SK-N-SH (cell line): Measurements from ENCODE around the gene P2RY14. TPM values are rescaled to one million over a fixed set of nuclear protein-coding genes. Genes with fewer than 3 reads are reported as not detected.

Source experiments
- CTCF ChIA-PET: fragments of 300-600, 350-600 bp; formaldehyde crosslinking; extraction: SDS; loops from one replicate; lab custom pipeline; 2021; lab: Yijun Ruan, JAX
- POLR2A ChIA-PET: fragments of 350-600 bp; sonication (Branson Sonifier 250); formaldehyde crosslinking; extraction: SDS; loops from one replicate; lab custom pipeline; 2020; ENCODE audit warnings: antibody characterized with exemption, inconsistent platforms; lab: Yijun Ruan, JAX
- DNase-seq: peaks from one replicate; pipeline ENCODE4 v3.0.0; 2012
- H2AFZ ChIP-seq: fragments of 200-600 bp; sonication (generic); 2 replicates; pipeline ENCODE4 v1.8.1; 2016; ENCODE audit warnings: antibody characterized with exemption, mild to moderate bottlenecking, low read depth
- H3F3A ChIP-seq: fragments of 200-600 bp; sonication (generic); replicated peaks from 2 replicates; pipeline ENCODE3; 2016; ENCODE audit warnings: antibody characterized with exemption, mild to moderate bottlenecking; ENCODE audit not compliant: insufficient read depth
- H3K27ac ChIP-seq, 2 experiments: fragments of 200-500 bp in 1 of 2; fragments of 200-600 bp in 1 of 2; sonication (Bioruptor generic) in 1 of 2; sonication (generic), shearing (Covaris generic) in 1 of 2; 2 replicates each; pipeline versions ENCODE4 v1.5.1 to v1.6.1; 2014 to 2016; ENCODE audit warnings: low read depth in 2 of 2, inconsistent platforms in 1 of 2, low read length in 1 of 2, mild to moderate bottlenecking in 1 of 2, mixed read lengths in 1 of 2
- H3K27me3 ChIP-seq: fragments of 200-600 bp; sonication (generic), shearing (Covaris generic); 2 replicates; pipeline ENCODE4 v1.6.1; 2016; ENCODE audit warnings: mixed run types; ENCODE audit not compliant: insufficient read depth
- H3K36me3 ChIP-seq, 2 experiments: fragments of 200-500 bp in 1 of 2; fragments of 200-600 bp in 1 of 2; sonication (Bioruptor generic) in 1 of 2; sonication (generic) in 1 of 2; replicated peaks in 1 of 2; 2 replicates each; pipeline versions ENCODE3 to v1.5.1; 2014 to 2016; ENCODE audit warnings: low read length in 1 of 2, mild to moderate bottlenecking in 1 of 2; ENCODE audit not compliant: insufficient read depth in 2 of 2, control insufficient read depth in 1 of 2
- H3K4me1 ChIP-seq, 2 experiments: fragments of 200-500 bp in 1 of 2; fragments of 200-600 bp in 1 of 2; sonication (Bioruptor generic) in 1 of 2; sonication (generic), shearing (Covaris generic) in 1 of 2; 2 replicates each; pipeline versions ENCODE4 v1.5.1 to v1.6.1; 2014 to 2016; ENCODE audit warnings: low read depth in 1 of 2, low read length in 1 of 2, mixed run types in 1 of 2; ENCODE audit not compliant: insufficient read depth in 2 of 2, control insufficient read depth in 1 of 2
- H3K4me2 ChIP-seq: fragments of 200-600 bp; sonication (generic), shearing (Covaris generic); 2 replicates; pipeline ENCODE4 v1.6.1; 2017; ENCODE audit warnings: mixed run types
- H3K4me3 ChIP-seq, 2 experiments: fragments of 200-500 bp in 1 of 2; fragments of 200-600 bp in 1 of 2; sonication (Bioruptor generic) in 1 of 2; sonication (generic), shearing (Covaris generic) in 1 of 2; 2 replicates each; pipeline versions ENCODE4 v1.5.1 to v1.8.1; 2014 to 2016; ENCODE audit warnings: low read depth in 2 of 2, inconsistent platforms in 1 of 2, low read length in 1 of 2, mild to moderate bottlenecking in 1 of 2, mixed read lengths in 1 of 2, moderate library complexity in 1 of 2
- H3K79me2 ChIP-seq: fragments of 200-600 bp; sonication (generic); 2 replicates; pipeline ENCODE4 v1.8.1; 2017; ENCODE audit warnings: mild to moderate bottlenecking; ENCODE audit not compliant: insufficient read depth
- H3K9ac ChIP-seq: fragments of 200-600 bp; sonication (generic); 2 replicates; pipeline ENCODE4 v1.6.1; 2017; ENCODE audit warnings: mixed run types
- H3K9me2 ChIP-seq: fragments of 200-600 bp; sonication (generic); 2 replicates; pipeline ENCODE4 v1.6.1; 2017; ENCODE audit warnings: mixed run types
- H3K9me3 ChIP-seq: fragments of 200-600 bp; sonication (generic); 2 replicates; pipeline ENCODE4 v1.6.1; 2017; ENCODE audit warnings: mixed run types, mild to moderate bottlenecking, moderate library complexity
- H4K20me1 ChIP-seq: fragments of 200-600 bp; sonication (generic); 2 replicates; pipeline ENCODE4 v1.6.1; 2017; ENCODE audit warnings: mild to moderate bottlenecking, mixed run types; ENCODE audit not compliant: insufficient read depth
- CHD2 ChIP-seq: fragments of 150-350 bp; IDR thresholded peaks from 2 replicates; pipeline ENCODE4 v1.6.1; 2018; ENCODE audit warnings: low read length; ENCODE audit not compliant: partially characterized antibody
- ELF1 ChIP-seq: IDR thresholded peaks from 2 replicates; pipeline ENCODE4 v1.4.0; 2012
- EP300 ChIP-seq, 2 experiments: IDR thresholded peaks; 2 replicates each; pipeline versions ENCODE4 v1.4.0 to v1.6.1; 2012; ENCODE audit warnings: borderline replicate concordance in 1 of 2, low read depth in 1 of 2, low read length in 1 of 2
- EZH2phosphoT487 ChIP-seq: fragments of 200-600 bp; sonication (generic); IDR thresholded peaks from 2 replicates; pipeline ENCODE4 v1.6.1; 2017; ENCODE audit warnings: low read depth, mixed run types, mild to moderate bottlenecking, antibody characterized with exemption, moderate library complexity, borderline replicate concordance
- FOSL2 ChIP-seq: IDR thresholded peaks from 2 replicates; pipeline ENCODE4 v1.4.0; 2012; ENCODE audit warnings: low read depth, mild to moderate bottlenecking, moderate library complexity, borderline replicate concordance
- JUND ChIP-seq: IDR thresholded peaks from 2 replicates; pipeline ENCODE4 v1.4.0; 2012
- POLR2AphosphoS5 ChIP-seq: IDR thresholded peaks from 2 replicates; pipeline ENCODE4 v1.6.1; 2012; ENCODE audit warnings: low read depth, low read length
- RAD21 ChIP-seq: IDR thresholded peaks from 2 replicates; pipeline ENCODE4 v1.6.1; 2012; ENCODE audit warnings: mild to moderate bottlenecking, low read length
- RCOR1 ChIP-seq: fragments of 150-350 bp; IDR thresholded peaks from 2 replicates; pipeline ENCODE4 v1.6.1; 2017; ENCODE audit warnings: antibody characterized with exemption, low read length
- SMC3 ChIP-seq: IDR thresholded peaks from 2 replicates; pipeline ENCODE4 v1.6.1; 2012; ENCODE audit warnings: low read depth, low read length, improper control_type of control experiment
- TEAD4 ChIP-seq: IDR thresholded peaks from 2 replicates; pipeline ENCODE4 v1.4.0; 2012; ENCODE audit warnings: mild to moderate bottlenecking, borderline replicate concordance; ENCODE audit not compliant: insufficient read depth
- WGBS: methylation state at CpG from one replicate; pipeline ENCODE4 v1.1.6; 2017; ENCODE audit warnings: low lambda C conversion rate; 5-methylcytosine and 5-hydroxymethylcytosine counted together
- polyA plus RNA-seq, 3 experiments: library from polyadenylated mRNA; depleted of rRNA; stranded (reverse); fragments of >200 nt; gene quantifications; 2 replicates each; pipeline ENCODE4 v1.2.3, GENCODE V29; 2012
- TF ChIP-seq, protein P1 (sequence below): IDR thresholded peaks from 2 replicates; pipeline ENCODE4 v1.4.0; 2012; ENCODE audit warnings: low read depth, borderline replicate concordance
- TF ChIP-seq, protein P2 (sequence below): fragments of 200-600 bp; sonication (generic); IDR thresholded peaks from 2 replicates; pipeline ENCODE4 v1.6.1; 2017; ENCODE audit warnings: antibody characterized with exemption, mild to moderate bottlenecking, moderate library complexity

Gene P2RY14
- polyA plus RNA-seq, 1 of the 3 experiments (the other 2 are of a cell fraction) = not detected

DNA sequence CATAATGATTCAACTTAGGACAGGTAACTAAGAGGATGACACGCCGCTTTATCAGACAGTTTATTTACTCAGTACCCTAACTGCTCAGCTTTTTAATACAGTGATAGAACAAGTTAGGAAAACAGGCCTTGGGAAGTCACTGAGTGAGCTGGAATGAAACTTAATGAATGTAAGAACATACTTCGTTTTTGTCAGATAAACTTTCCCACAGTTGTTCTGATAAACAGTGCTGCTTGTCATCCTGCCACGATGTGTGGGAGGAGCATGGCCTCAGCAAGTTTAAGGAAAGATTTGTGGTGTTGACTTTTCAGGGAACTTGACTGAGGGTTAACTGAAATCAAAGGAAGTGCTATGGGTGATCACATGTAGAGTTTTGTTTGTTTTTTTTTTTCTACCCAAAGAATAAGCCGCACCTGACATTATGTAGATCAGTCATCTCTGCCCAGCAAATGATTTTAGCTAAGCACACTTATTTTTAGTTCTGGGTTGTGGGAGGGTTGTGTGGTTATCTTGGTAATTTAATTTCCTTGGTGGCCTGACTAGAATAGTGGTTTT, 5.6 kb upstream of the P2RY14 start:
- WGBS = 62% methylated on average over 5 of the region's 5 CpGs
- Histone ChIP-seq H3K79me2 (no peaks in the 10 kb centered on the region), H3K9me2 (no peaks in the 10 kb centered on the region), H3K27me3 (no peaks in the 10 kb centered on the region), H3K36me3 (no peaks in the 10 kb centered on the region), H4K20me1 (no peaks in the 10 kb centered on the region), H3K4me3 (no peak overlapping the region), H3K9ac (no peak overlapping the region)
- no peak for DNase-seq
- CTCF ChIA-PET = interaction anchor here (1.5 to 2.2 kb wide), 4 partner anchors 16 to 128 kb away, joined by 3 to 17 read pairs (median 8); no protein-coding TSS in a partner anchor
- TF ChIP-seq POLR2AphosphoS5 (no peak), EZH2phosphoT487 (no peak), RCOR1 (no peak), CHD2 (no peak), TEAD4 (no peak), EP300 (IDR thresholded peaks at IDR 0.05; ENCODE audit: borderline replicate concordance in 1 of 2, low read depth in 1 of 2, low read length in 1 of 2) (no peak), JUND (no peak)
- TF ChIP-seq, protein P1, sequence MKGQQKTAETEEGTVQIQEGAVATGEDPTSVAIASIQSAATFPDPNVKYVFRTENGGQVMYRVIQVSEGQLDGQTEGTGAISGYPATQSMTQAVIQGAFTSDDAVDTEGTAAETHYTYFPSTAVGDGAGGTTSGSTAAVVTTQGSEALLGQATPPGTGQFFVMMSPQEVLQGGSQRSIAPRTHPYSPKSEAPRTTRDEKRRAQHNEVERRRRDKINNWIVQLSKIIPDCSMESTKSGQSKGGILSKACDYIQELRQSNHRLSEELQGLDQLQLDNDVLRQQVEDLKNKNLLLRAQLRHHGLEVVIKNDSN = no peak
- TF ChIP-seq, all 33 proteins: peak for 0
- POLR2A ChIA-PET = no interaction called here
- H3F3A ChIP-seq = no peaks in the 10 kb centered on the region
- no peak overlapping the region for H3K27ac ChIP-seq
- H2AFZ ChIP-seq = no peak overlapping the region
- peaks cover 0 to 2% of the 10 kb centered on the region in 2 experiments; a peak in 1 of 4 replicates for H3K4me1 ChIP-seq
- H3K4me2 ChIP-seq = no peak overlapping the region
- H3K9me3 ChIP-seq = no peaks in the 10 kb centered on the region

DNA sequence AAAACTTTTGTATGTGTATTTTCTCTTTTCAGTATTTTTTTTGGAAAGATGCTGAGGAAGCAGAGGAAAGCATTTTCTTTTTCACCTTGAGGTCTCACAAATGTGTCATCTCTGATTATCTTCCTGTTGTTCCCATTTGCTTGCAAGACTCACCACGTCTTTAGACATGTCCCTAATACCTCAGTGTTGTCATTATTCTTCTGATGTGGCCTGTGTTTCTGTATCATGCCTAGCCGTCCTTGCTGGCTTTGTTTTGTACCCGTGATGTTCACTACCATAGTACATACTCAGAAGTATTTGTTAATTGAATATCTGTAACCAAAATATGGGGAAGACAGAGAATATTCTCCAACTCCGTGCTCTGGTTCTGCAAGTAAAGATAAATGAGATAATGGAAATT, 5.0 kb upstream of the P2RY14 start:
- 38% methylated on average over 4 of the region's 4 CpGs for WGBS
- Histone ChIP-seq H3K36me3 (no peaks in the 10 kb centered on the region), H3K4me2 (no peak overlapping the region), H3K4me3 (no peak overlapping the region), H3K27ac (no peak overlapping the region), H4K20me1 (no peaks in the 10 kb centered on the region), H3K9me2 (no peaks in the 10 kb centered on the region), H3K9me3 (no peaks in the 10 kb centered on the region), H3K79me2 (no peaks in the 10 kb centered on the region), H3K27me3 (no peaks in the 10 kb centered on the region), H3K9ac (no peak overlapping the region), H3F3A (no peaks in the 10 kb centered on the region), H3K4me1 (peaks cover 0 to 2% of the 10 kb centered on the region in 2 experiments; a peak in 1 of 4 replicates), H2AFZ (no peak overlapping the region)
- ChIA-PET CTCF (interaction anchor here (1.0 to 2.2 kb wide), 5 partner anchors 16 to 115 kb away, joined by 3 to 17 read pairs (median 6); no protein-coding TSS in a partner anchor), POLR2A (no interaction called here)
- no peak for TF ChIP-seq ELF1
- no peak for TF ChIP-seq FOSL2
- no peak for DNase-seq

DNA sequence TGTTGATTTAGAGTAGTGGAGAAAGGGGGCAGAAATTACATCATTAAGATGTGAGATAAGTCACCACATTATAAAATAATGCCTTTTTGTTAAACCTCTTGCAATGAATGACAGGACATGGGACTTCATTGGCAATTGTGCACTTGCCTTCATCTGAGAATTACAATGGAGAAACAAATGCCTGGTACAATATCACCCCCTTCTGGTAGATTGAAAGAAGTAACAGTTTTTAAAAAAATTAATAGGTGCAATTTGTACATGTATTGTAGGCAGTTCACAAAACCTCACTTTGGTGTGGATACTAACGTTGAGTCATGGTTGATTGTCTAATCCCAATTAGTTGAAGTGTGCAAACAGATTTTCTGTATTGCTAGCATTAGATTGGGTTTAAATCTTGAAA, 4.6 kb upstream of the P2RY14 start:
- Histone ChIP-seq H3K79me2 (no peaks in the 10 kb centered on the region), H4K20me1 (no peaks in the 10 kb centered on the region), H3K9ac (no peak overlapping the region), H3K4me2 (no peak overlapping the region), H3K36me3 (no peaks in the 10 kb centered on the region), H2AFZ (no peak overlapping the region), H3K4me3 (no peak overlapping the region; a peak in 1 of 4 replicates), H3K27me3 (no peaks in the 10 kb centered on the region), H3K9me2 (no peaks in the 10 kb centered on the region), H3K4me1 (peaks cover 0 to 2% of the 10 kb centered on the region in 2 experiments; a peak in 1 of 4 replicates), H3K9me3 (no peaks in the 10 kb centered on the region), H3K27ac (no peak overlapping the region), H3F3A (no peaks in the 10 kb centered on the region)
- DNase-seq = peak; percentile 50
- 0% methylated on average over 1 of the region's 1 CpG for WGBS
- POLR2A ChIA-PET = no interaction called here
- no peak for TF ChIP-seq EZH2phosphoT487
- peak; percentile 73 for TF ChIP-seq SMC3
- TF ChIP-seq, protein P2, sequence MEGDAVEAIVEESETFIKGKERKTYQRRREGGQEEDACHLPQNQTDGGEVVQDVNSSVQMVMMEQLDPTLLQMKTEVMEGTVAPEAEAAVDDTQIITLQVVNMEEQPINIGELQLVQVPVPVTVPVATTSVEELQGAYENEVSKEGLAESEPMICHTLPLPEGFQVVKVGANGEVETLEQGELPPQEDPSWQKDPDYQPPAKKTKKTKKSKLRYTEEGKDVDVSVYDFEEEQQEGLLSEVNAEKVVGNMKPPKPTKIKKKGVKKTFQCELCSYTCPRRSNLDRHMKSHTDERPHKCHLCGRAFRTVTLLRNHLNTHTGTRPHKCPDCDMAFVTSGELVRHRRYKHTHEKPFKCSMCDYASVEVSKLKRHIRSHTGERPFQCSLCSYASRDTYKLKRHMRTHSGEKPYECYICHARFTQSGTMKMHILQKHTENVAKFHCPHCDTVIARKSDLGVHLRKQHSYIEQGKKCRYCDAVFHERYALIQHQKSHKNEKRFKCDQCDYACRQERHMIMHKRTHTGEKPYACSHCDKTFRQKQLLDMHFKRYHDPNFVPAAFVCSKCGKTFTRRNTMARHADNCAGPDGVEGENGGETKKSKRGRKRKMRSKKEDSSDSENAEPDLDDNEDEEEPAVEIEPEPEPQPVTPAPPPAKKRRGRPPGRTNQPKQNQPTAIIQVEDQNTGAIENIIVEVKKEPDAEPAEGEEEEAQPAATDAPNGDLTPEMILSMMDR = peak; percentile 76
- TF ChIP-seq RAD21 = peak; percentile 89
- CTCF ChIA-PET = interaction anchor here (0.6 to 9.0 kb wide), 26 partner anchors 15 to 491 kb away, joined by 3 to 106 read pairs (median 3); no protein-coding TSS in a partner anchor
